HG03103 (cell line): ENCODE measurements around the gene PRR12.

Source experiments
- ATAC-seq: cut with Tn5 transposase; IDR thresholded peaks from one replicate; pipeline ENCODE4 v1.9.1; 2021; ENCODE audit warnings: low read depth; ENCODE audit not compliant: unreplicated experiment

PRR12 gene

DNA sequence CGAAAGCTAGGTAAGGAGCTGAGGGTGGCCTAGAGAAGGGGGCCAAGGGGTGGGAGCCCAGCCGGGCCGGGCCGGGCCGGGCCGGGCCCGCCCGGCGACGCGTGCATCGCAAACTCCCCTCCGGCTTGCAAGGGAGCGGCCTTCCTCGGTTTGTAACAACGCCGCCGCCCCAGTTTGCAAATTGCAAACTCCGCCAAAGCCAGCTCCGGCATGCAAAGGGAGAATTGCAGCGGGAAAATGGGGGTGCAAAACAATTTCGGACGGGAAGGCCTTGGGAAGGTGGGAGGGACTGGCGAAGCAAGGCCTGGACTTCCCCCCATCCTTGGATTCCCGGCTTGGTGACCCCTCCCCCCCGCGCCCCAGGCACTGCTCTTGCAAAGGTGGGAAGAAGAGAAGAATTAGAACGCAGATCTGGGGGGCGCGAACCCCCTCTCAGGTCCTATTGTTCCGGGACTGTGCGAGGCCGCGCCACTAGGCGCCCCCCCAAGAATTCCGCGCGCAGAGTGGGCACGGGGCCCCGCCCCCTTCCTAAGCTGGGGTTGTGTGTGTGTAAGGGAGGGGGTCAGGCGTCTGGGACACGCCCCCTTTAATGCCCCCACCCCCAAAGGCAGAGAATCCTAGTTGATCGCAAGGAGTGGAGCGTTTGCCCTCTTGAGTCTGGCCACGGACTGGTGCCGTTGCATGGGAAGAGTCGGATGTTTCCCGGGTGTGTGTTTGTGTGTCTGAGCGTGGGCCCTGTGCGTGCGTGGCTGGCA is 926 bp downstream of the PRR12 start:
- no peak for ATAC-seq

DNA sequence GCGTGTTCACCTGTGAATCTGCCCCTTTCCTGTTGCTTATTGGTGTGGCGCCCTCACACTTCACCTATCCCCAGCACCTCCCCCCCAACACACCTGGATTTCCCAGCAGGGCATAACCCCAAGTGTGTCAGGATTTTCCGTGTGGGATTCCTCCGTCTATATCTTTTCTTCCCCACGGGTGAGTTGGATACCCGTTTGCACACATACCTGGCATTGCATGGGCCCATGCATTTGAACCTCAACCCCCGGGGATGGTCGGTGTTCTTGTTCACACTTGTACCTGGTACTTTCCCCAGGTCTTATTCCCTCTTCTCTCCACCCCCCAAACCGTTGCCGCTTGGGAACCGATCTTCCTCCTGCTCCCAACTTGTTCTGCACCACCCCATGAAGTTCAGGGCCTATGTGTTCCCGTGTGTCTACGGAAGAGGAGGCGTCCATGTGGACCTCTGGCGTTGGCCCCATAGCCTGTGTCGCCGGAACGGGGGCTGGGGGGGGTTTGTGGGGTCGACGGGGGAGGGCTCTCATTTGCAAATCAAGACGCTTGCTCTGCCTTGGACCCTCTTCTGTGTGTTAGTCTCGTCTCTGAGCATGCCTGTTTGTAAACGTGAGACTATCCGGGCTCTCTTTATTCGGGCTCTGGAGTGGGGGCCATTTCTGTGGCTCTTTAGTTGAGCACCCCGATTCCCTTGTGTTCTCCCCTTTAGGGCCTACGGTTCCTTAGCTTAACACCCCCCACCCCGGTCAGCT is 1.7 kb downstream of the PRR12 start:
- ATAC-seq = no peak

- no peak for ATAC-seq
Observed at GRCh38 chr19:49593233-49594113, 2.5 kb downstream of the PRR12 start.

DNA sequence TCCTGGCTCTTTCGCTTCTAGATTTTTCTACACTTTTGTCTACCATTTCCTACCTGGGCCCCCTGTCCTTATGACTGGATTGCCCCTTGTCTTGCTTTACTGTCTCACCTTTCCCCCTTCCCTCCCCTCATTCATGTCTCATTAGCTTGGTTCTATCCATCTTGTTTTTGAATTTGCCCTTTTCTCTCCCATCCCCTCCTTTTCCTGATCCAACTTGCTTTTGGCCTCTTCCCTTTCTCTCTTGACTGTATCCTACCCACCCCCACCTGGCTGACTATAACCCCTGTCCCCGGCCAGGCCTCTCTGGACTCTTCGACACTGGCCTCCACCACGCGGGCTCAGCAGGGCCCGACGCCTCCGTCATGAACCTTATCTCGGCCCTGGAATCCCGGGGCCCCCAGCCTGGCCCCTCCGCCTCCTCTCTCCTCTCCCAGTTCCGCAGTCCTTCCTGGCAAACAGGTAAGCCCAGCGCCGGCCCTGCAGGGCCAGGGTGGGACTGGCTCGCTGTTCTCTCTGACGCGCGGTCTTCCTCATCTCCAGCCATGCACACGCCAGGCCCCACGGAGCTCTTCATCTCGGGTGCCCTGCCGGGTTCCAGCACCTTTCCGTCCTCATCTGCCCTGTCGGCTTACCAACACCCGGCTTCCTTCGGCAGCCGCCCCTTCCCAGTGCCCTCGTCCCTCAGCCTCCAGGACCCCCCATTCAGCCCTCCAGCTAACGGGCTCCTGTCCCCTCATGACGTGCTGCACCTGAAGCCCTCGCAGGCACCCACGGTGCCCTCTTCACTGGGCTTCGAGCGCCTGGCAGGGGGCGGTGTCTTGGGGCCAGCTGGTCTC is 3.4 kb downstream of the PRR12 start:
- ATAC-seq = no peak

- ATAC-seq = no peak
Observed at GRCh38 chr19:49594993-49595818, 4.2 kb downstream of the PRR12 start.

DNA sequence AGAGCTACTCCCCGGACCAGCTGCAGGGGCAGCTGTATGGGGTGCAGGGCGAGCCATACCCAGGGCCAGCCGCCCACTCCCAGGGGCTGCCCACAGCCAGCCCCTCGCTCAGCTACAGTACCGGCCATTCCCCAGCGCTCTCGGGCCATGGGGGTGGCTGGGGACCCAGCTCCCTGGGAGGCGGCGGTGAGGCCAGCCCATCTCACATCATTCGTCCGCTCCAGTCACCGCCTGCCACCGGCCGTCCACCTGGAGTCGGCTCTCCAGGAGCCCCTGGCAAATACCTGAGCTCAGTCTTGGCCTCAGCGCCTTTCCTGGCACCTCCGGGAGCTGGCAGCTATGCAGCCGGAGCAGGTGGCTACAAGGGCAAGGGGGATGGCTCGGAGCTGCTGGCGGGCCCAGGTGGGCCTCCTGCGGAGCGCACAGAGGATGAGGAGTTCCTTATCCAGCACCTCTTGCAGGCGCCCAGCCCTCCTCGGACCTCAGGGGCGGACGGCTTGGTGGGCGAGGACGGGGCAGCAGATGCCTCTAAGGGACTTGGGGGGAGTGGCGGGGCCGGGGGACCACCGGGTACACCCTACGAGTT is 4.9 kb downstream of the PRR12 start:
- no peak for ATAC-seq

DNA sequence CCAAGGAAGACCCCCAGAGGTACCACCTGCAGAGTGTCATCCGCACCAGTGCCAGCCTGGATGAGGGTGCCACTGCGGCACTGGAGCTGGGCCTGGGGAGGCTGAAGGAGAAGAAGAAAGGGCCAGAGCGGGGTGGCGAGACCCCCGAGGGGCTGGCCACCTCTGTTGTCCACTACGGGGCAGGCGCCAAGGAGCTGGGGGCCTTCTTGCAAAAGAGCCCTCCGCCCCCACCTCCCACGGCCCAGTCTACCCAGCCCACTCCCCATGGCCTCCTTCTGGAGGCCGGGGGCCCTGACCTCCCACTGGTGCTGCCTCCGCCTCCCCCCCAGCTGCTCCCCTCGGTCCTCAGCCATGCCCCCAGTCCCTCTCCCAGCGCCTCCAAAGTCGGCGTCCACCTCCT is 5.4 kb downstream of the PRR12 start:
- ATAC-seq = no peak

GRCh38 chr19:49596954-49597702 is 6.1 kb downstream of the PRR12 start:
- ATAC-seq = no peak

DNA sequence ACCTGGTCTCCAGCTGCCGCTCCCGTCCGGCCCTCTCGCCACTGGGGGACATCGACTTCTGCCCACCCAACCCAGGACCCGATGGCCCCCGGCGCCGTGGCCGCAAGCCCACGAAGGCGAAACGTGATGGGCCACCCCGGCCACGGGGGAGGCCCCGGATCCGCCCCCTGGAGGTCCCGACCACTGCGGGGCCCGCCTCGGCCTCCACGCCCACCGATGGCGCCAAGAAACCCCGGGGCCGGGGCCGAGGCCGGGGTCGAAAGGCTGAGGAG is 6.7 kb downstream of the PRR12 start:
- ATAC-seq = no peak

DNA sequence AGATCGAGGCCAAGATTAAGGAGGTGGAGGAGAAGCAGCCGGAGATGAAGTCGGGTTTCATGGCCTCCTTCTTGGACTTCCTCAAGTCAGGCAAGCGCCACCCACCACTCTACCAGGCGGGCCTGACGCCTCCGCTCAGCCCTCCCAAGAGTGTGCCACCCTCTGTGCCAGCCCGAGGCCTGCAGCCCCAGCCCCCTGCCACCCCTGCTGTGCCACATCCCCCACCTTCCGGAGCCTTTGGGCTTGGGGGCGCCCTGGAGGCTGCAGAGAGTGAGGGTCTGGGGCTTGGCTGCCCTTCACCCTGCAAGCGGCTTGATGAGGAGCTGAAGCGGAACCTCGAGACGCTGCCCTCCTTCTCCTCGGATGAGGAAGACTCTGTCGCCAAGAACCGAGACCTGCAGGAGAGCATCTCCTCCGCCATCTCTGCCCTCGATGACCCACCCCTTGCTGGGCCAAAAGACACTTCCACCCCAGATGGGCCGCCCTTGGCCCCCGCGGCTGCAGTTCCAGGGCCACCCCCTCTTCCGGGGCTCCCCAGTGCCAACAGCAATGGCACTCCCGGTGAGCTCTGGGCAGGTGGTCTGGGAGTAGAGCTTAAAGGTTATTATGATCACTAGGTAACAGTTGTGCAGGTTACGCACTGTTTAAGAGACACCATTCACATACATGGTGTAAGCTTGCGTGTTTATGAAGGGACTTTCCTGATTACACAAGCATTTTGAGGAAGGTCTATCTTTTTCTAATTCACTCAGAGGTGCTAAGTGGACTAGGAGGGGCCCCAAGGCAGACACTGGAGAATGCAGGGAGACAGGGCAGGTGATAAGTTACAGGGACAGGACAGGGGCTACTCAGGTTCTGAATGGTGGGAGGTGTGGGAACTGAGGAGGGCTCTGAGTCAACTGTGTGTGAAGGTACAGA is 8.7 kb downstream of the PRR12 start:
- ATAC-seq = no peak

- ATAC-seq = no peak
Observed at GRCh38 chr19:49601482-49602038, 10.6 kb downstream of the PRR12 start.

- no peak for ATAC-seq
Observed at GRCh38 chr19:49602806-49603205, 11.8 kb downstream of the PRR12 start.

DNA sequence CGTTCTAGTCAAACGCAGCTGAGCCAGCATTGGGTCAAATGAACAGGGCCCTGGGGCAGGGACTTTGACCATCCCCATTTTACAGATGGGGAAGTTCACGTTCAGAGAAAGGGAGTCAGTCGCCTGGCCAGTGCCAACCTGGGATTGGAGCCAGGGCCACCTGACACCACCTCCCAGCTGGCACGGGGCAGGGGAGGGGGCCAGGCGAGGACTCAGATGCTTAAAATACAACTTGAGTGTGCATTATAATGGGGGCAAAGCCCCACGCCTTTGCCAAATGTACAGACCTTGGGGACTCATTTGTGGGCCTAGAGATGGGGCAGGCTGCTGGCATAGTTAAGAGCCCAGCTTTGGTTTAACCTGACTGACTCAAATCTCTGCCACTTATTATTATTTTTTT is 14.6 kb downstream of the PRR12 start:
- ATAC-seq = no peak

GRCh38 chr19:49609499-49610092 is 18.6 kb downstream of the PRR12 start:
- no peak for ATAC-seq

GRCh38 chr19:49613374-49613773 is 22.4 kb downstream of the PRR12 start:
- ATAC-seq = no peak

GRCh38 chr19:49614096-49614833 is 23.3 kb downstream of the PRR12 start:
- no peak for ATAC-seq
